G401.6 (cell line): ENCODE measurements around the gene SBNO1.
"Not testable (repeated sequence)": the region's sequence is repeated elsewhere in the genome, so short reads cannot be mapped to it uniquely, and the experiment has no call there.

Experiments used
- FAIRE-seq: peaks from 2 replicates; lab custom pipeline; 2012; peaks lifted over from hg19 to GRCh38; lab: Jason Lieb, UNC

The SBNO1 gene

GRCh38 chr12:123364532-123365024 lies at the start of gene SBNO1:
TSS of gene SBNO1 (minus strand) at chr12:123364847. CDS start at chr12:123350441, 14,406 bp downstream.
- no peak for FAIRE-seq

GRCh38 chr12:123410041-123410412 lies 45.4 kb upstream of the SBNO1 start:
- FAIRE-seq, result no peak

GRCh38 chr12:123409284-123410040 lies 44.8 kb upstream of the SBNO1 start:
- FAIRE-seq, result not testable (repeated sequence)

- not testable (repeated sequence) for FAIRE-seq
These were observed 44.0 kb upstream of the SBNO1 start for GRCh38 chr12:123408619-123409018.

GRCh38 chr12:123407934-123408333 lies 43.3 kb upstream of the SBNO1 start:
- not testable (repeated sequence) for FAIRE-seq

GRCh38 chr12:123407269-123407668 lies 42.6 kb upstream of the SBNO1 start:
- not testable (repeated sequence) for FAIRE-seq

GRCh38 chr12:123404581-123404980 lies 39.9 kb upstream of the SBNO1 start:
- FAIRE-seq, result no peak

- FAIRE-seq, result no peak
These were observed 37.4 kb upstream of the SBNO1 start for GRCh38 chr12:123401753-123402683.

GRCh38 chr12:123399255-123399617 lies 34.6 kb upstream of the SBNO1 start:
- no peak for FAIRE-seq

- FAIRE-seq, result no peak
These were observed 34.1 kb upstream of the SBNO1 start for GRCh38 chr12:123398550-123399254.

- no peak for FAIRE-seq
These were observed 33.5 kb upstream of the SBNO1 start for GRCh38 chr12:123398177-123398549.

- FAIRE-seq, result no peak
These were observed 32.8 kb upstream of the SBNO1 start for GRCh38 chr12:123397400-123397799.

- FAIRE-seq, result no peak
These were observed 32.3 kb upstream of the SBNO1 start for GRCh38 chr12:123396954-123397353.

GRCh38 chr12:123396543-123396942 lies 31.9 kb upstream of the SBNO1 start:
- FAIRE-seq, result no peak

- FAIRE-seq, result no peak
These were observed 30.6 kb upstream of the SBNO1 start for GRCh38 chr12:123395236-123395635.

GRCh38 chr12:123393747-123394146 lies 29.1 kb upstream of the SBNO1 start:
- no peak for FAIRE-seq

- FAIRE-seq, result no peak
These were observed 27.1 kb upstream of the SBNO1 start for GRCh38 chr12:123391546-123392343.

- no peak for FAIRE-seq
These were observed 26.1 kb upstream of the SBNO1 start for GRCh38 chr12:123390498-123391426.

- no peak for FAIRE-seq
These were observed 25.1 kb upstream of the SBNO1 start for GRCh38 chr12:123389560-123390351.
